HG03354 (cell line): ENCODE measurements around the gene CDC34.

Experiments used
- ATAC-seq: cut with Tn5 transposase; IDR thresholded peaks from one replicate; pipeline ENCODE4 v1.9.1; 2021; ENCODE audit warnings: mild to moderate bottlenecking; ENCODE audit not compliant: unreplicated experiment, poor library complexity, severe bottlenecking

The CDC34 gene

GRCh38 chr19:496986-497385 is 34.6 kb upstream of the CDC34 start:
- no peak for ATAC-seq

- ATAC-seq = no peak
Observed at GRCh38 chr19:497491-497868, 34.1 kb upstream of the CDC34 start.

- no peak for ATAC-seq
Observed at GRCh38 chr19:497869-498510, 33.6 kb upstream of the CDC34 start.

GRCh38 chr19:498511-498891 is 33.1 kb upstream of the CDC34 start:
- no peak for ATAC-seq

GRCh38 chr19:498977-499623 is 32.5 kb upstream of the CDC34 start:
- ATAC-seq = no peak

- no peak for ATAC-seq
Observed at GRCh38 chr19:501646-502045, 29.9 kb upstream of the CDC34 start.

GRCh38 chr19:504616-505015 is 26.9 kb upstream of the CDC34 start:
- ATAC-seq = no peak

- peak; percentile 76 for ATAC-seq
Observed at GRCh38 chr19:506404-507285, 24.9 kb upstream of the CDC34 start.

- peak; percentile 61 for ATAC-seq
Observed at GRCh38 chr19:507286-508203, 24.0 kb upstream of the CDC34 start, which contains the start of gene TPGS1. Gene TPGS1, plus strand, starts transcription at chr19:507497. Its CDS starts 10 bp downstream, at chr19:507507.

GRCh38 chr19:508204-509150 is 23.1 kb upstream of the CDC34 start:
- ATAC-seq = no peak

- peak; percentile 28 for ATAC-seq
Observed at GRCh38 chr19:510606-511100, 20.9 kb upstream of the CDC34 start.

- no peak for ATAC-seq
Observed at GRCh38 chr19:511101-511851, 20.3 kb upstream of the CDC34 start.

- ATAC-seq = no peak
Observed at GRCh38 chr19:512547-513365, 18.8 kb upstream of the CDC34 start.

- no peak for ATAC-seq
Observed at GRCh38 chr19:513368-514165, 18.0 kb upstream of the CDC34 start.

GRCh38 chr19:514166-514663 is 17.3 kb upstream of the CDC34 start:
- ATAC-seq = no peak
